Activated T-cell treated with anti-CD3 and anti-CD28 coated beads for 1 hour (primary cell): Measurements from ENCODE around the gene WDR43.

Experiments used
- DNase-seq: peaks from one replicate; pipeline ENCODE4 v3.0.0-alpha.2; 2020; ENCODE audit warnings: low read depth

The WDR43 gene

GRCh38 chr2:28894470-28895188 is at the start of gene WDR43:
WDR43 (plus strand) TSS chr2:28894667; CDS start chr2:28894699, 32 bp downstream.
- peak; percentile 98 for DNase-seq

DNA sequence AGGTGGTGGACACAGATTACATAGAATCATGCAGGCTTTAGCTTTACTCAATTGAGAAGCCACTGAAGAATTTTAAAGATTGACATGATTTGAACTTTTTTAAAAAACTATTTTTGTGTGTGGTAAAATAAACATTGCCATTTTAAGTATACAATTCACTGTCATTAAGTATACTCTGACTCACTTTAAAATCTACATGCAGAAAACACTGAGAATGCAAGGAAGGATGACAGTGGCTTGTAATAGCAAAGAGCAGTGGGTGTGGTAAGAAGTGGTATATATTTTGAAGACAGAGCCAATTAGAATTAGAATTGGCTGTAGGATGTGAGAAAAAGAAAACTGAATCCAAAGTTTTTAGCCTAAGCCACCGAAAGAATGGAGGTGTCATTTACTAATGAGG is 39.3 kb upstream of the WDR43 start:
- DNase-seq: no peak

GRCh38 chr2:28855977-28856376 is 38.5 kb upstream of the WDR43 start:
- DNase-seq: no peak

- DNase-seq: no peak
Measured at GRCh38 chr2:28868611-28869010, 25.9 kb upstream of the WDR43 start.

GRCh38 chr2:28869494-28870145 is 24.8 kb upstream of the WDR43 start:
- peak; percentile 9 for DNase-seq

DNA sequence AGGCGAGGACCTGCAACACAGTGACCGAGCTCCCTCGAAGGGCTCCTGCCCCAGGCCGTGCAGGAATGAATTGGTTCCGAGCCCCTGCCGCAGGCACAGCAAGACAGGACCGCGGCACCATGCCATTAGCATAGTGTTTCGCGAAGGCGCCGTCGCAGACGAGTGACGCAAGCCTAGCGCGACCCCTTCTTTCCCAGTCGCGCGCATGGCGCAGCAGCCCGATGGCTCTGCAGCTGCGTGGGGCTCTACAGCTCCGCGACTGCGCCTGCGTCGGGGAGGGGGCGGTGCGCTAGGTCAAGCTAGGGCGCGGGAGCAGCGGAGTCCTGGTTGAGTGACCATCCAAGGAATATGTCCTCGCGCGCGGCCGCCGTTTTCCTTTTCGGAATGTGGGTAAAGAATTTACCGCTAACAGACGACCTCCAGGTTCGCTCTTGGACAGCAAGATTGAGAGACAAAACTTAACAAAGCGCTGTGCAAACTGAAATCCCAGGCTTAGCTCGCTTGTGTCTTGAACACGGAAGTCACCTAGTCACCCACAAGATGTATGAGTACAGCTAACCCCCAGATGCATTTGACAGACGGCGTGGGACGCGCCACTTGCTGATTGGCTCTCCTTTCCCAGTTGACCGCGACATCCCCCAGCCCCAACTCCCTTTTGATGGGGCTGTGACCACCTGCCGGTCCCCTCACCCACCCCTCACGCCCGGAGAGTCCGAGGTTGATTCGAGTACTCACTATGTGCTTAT is 24.1 kb upstream of the WDR43 start, which contains the start of gene TRMT61B:
TRMT61B (minus strand) TSS at position 164 of the 746 bp plus-strand sequence; CDS start at position 132, 32 bp downstream.
- peak; percentile 96 for DNase-seq

GRCh38 chr2:28871620-28872019 is 22.8 kb upstream of the WDR43 start:
- DNase-seq: no peak

DNA sequence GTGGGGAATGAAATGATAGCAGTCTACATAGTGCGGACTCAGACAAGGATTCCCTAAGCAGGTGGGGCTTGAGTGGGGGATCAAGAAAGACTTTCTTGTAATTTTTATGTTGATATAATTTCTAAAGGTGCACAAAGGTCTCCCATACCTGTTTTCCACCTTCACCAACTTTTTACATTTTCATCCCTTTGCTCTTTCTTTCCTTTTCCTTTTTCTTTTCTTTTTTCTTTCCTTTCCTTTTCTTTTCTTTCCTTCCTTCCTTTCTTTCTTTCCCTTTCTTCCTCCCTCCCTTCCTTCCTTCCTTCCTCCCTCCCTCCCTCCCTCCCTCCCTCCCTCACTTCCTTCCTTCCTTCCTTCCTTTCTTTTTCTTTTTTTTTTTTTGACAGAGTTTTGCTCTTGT is 14.3 kb upstream of the WDR43 start:
- no peak for DNase-seq

- no peak for DNase-seq
Measured at GRCh38 chr2:28893488-28893887, 979 bp upstream of the WDR43 start.

GRCh38 chr2:28895189-28895893 is 874 bp downstream of the WDR43 start:
- DNase-seq: no peak

DNA sequence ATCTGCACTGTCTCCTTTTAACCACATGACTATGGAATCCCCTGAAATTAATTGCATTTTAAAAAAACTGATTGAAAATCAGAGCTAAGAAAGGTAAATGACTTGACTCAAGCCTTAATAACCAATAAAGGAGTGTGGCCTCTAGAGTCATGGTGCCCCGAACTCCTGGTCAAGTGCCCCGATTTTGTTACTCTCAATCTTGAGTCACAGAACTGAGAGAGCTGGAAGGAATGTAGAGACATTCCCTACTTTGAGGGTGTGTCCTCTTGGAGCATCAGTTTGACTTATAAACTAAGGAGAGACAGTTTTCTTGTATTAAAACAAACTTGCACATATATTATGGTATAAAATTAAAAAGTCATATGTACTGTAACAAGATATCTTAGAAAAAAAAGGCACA is 2.4 kb downstream of the WDR43 start:
- no peak for DNase-seq

GRCh38 chr2:28898048-28898447 is 3.6 kb downstream of the WDR43 start:
- no peak for DNase-seq

GRCh38 chr2:28901202-28901601 is 6.7 kb downstream of the WDR43 start:
- DNase-seq: no peak

GRCh38 chr2:28901841-28902240 is 7.4 kb downstream of the WDR43 start:
- no peak for DNase-seq

- no peak for DNase-seq
Measured at GRCh38 chr2:28902584-28902983, 8.1 kb downstream of the WDR43 start.

DNA sequence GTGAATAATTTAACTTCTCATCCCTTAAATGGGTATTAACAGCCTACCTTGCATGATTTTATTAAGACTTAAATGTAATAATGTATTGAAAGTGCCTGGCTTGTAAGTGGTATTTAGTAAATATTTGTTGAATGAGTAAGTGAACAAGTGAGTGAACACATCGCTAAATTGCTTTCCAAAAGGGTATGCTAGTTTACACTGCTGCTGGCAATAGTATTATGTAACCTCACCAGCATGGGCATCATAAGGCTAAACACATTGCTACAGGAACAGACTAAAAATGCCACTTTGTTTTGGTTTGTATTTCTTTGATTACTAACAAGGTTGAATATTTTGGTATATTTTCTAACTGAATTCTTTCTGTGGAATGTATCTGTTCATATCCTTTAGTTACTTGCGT is 9.8 kb downstream of the WDR43 start:
- DNase-seq: no peak

DNA sequence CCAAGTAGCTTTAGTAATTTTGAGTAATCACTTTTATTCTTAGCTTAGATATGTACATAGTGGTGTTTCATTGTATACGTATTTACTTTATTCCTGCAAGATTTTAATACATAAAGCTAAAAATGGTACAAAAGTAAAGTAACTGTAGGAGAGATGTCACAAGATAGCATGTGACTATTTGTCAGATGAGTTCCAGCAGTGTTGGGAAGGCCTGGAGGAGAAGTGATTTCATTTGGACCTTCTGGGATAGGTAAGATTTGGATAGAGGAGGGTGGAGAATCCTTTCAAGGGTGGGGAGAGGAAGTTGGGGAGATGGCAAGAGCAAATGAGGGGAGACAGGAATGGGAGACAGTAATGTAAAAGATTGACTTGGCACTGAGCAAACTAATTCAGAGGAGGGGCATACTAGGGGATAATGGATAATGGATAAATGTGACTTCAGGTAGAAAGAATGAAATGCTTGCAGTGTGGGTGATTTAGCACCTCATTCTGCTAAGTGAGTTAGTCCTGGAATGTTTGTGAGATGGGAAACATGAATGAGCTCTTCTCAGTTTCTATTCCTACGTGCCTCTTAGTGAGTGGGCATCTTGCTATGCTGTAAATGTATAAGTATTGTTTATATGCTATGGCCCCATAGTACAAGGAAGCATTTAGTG is 10.5 kb downstream of the WDR43 start:
- DNase-seq: no peak

DNA sequence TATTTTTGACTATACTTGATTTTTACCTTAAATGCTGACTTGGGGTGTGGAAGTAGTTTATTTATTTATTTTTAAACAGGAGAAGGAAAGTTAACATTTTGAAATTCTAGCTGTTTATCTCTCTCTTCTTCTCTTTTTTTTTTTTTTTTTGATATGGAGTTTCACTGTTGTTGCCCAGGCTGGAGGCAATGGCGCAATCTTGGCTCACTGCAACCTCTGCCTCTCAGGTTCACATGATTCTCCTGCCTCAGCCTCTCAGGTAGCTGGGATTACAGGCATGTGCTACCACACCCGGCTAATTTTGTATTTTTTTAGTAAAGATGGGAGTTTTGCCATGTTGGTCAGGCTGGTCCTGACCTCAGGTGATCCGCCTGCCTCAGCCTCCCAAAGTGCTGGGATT is 11.1 kb downstream of the WDR43 start:
- no peak for DNase-seq

- DNase-seq: no peak
Measured at GRCh38 chr2:28906376-28906775, 11.9 kb downstream of the WDR43 start.

GRCh38 chr2:28906821-28907220 is 12.4 kb downstream of the WDR43 start:
- DNase-seq: no peak

GRCh38 chr2:28908172-28908571 is 13.7 kb downstream of the WDR43 start:
- DNase-seq: no peak
